ENCODE measurements around the gene C1QTNF1.

C1QTNF1 gene

GRCh38 chr17:79047291-79047920 lies 23.4 kb downstream of the C1QTNF1 start:
- DNase-seq (ENCODE audit: low spot score), result no peak
- TF ChIP-seq CTCF (conservative IDR thresholded peaks at IDR 0.05; ENCODE audit: low read depth), result no peak
- H3K27ac ChIP-seq, result no peak overlapping the region
- ChIA-PET CTCF (interaction anchor here (1.3 kb wide), 1 partner anchor 346 kb away, joined by 3 read pairs; no protein-coding TSS in a partner anchor), POLR2A (ENCODE audit: low non-redundant PET) (no interaction called here)

GRCh38 chr17:79047923-79048825 lies 24.2 kb downstream of the C1QTNF1 start:
- ChIA-PET POLR2A (ENCODE audit: low non-redundant PET) (no interaction called here), CTCF (interaction anchor here (0.6 to 1.3 kb wide), 5 partner anchors 34 to 1550 kb away, joined by 3 to 4 read pairs (median 3); no protein-coding TSS in a partner anchor)
- TF ChIP-seq CTCF (conservative IDR thresholded peaks at IDR 0.05; ENCODE audit: low read depth), result no peak
- no peak for DNase-seq (ENCODE audit: low spot score)
- no peak overlapping the region for H3K27ac ChIP-seq

GRCh38 chr17:79048826-79049755 lies 25.1 kb downstream of the C1QTNF1 start:
- no peak overlapping the region for H3K27ac ChIP-seq
- TF ChIP-seq CTCF (conservative IDR thresholded peaks at IDR 0.05; ENCODE audit: low read depth), result no peak
- CTCF ChIA-PET, result interaction anchor here (0.6 to 1.3 kb wide), 5 partner anchors 33 to 1549 kb away, joined by 3 to 4 read pairs (median 3); no protein-coding TSS in a partner anchor
- DNase-seq (ENCODE audit: low spot score), result no peak
- POLR2A ChIA-PET (ENCODE audit: low non-redundant PET), result no interaction called here

GRCh38 chr17:79049821-79050220 lies 25.9 kb downstream of the C1QTNF1 start:
- CTCF ChIA-PET, result interaction anchor here (0.6 to 1.1 kb wide), 4 partner anchors 7 to 124 kb away, joined by 3 to 4 read pairs (median 3); no protein-coding TSS in a partner anchor
- H3K27ac ChIP-seq, result no peak overlapping the region
- no peak for DNase-seq (ENCODE audit: low spot score)
- no peak for TF ChIP-seq CTCF (conservative IDR thresholded peaks at IDR 0.05; ENCODE audit: low read depth)
- POLR2A ChIA-PET (ENCODE audit: low non-redundant PET), result no interaction called here

GRCh38 chr17:79050551-79050950 lies 26.6 kb downstream of the C1QTNF1 start:
- POLR2A ChIA-PET (ENCODE audit: low non-redundant PET), result no interaction called here
- H3K27ac ChIP-seq, result no peak overlapping the region
- DNase-seq (ENCODE audit: low spot score), result no peak
- CTCF ChIA-PET, result interaction anchor here (0.6 to 0.9 kb wide), 3 partner anchors 8 to 123 kb away, joined by 3 to 4 read pairs (median 3); no protein-coding TSS in a partner anchor
- TF ChIP-seq CTCF (conservative IDR thresholded peaks at IDR 0.05; ENCODE audit: low read depth), result no peak

All from RWPE1 (cell line).